Heart left ventricle (tissue), 16 donors: ENCODE measurements around the gene ARNT2. TPM values are rescaled to one million over a fixed set of nuclear protein-coding genes. Genes with fewer than 3 reads are reported as not detected.

Experiments used
- ATAC-seq, 4 donors: fragments of 200-7000 bp; cut with Tn5 transposase; one replicate each; pipeline ENCODE4 v1.9.1; 2020 to 2022; ENCODE audit warnings: moderate library complexity in 4 of 4, mild to moderate bottlenecking in 3 of 4, moderate number of reproducible peaks in 1 of 4
- DNase-seq, 5 donors: peaks; one replicate each; pipeline ENCODE4 v3.0.0-alpha.2; 2020
- H3K27ac ChIP-seq, 12 donors: fragments of 200-600 bp; sonication (generic) in 4 of 12; one replicate each; pipeline versions ENCODE4 v1.5.0 to v1.8.0; 2016 to 2022; ENCODE audit warnings: mild to moderate bottlenecking in 2 of 12
- H3K27me3 ChIP-seq, 9 donors: fragments of 200-600 bp; sonication (generic) in 2 of 9; one replicate each; pipeline versions ENCODE4 v1.5.1 to v1.8.0; 2016 to 2022; ENCODE audit warnings: mild to moderate bottlenecking in 3 of 9
- H3K36me3 ChIP-seq, 9 donors: fragments of 200-600 bp; sonication (generic) in 2 of 9; one replicate each; pipeline versions ENCODE4 v1.5.0 to v1.8.0; 2018 to 2022; ENCODE audit warnings: mild to moderate bottlenecking in 2 of 9
- H3K4me1 ChIP-seq, 12 donors: fragments of 200-600 bp; sonication (generic) in 4 of 12; one replicate each; pipeline versions ENCODE4 v1.5.0 to v1.8.0; 2016 to 2022; ENCODE audit warnings: mild to moderate bottlenecking in 3 of 12
- H3K4me3 ChIP-seq, 12 donors: fragments of 200-600 bp; sonication (generic) in 4 of 12; one replicate each; pipeline versions ENCODE4 v1.5.0 to v1.8.0; 2017 to 2022; ENCODE audit warnings: mild to moderate bottlenecking in 9 of 12, moderate library complexity in 4 of 12
- H3K9me3 ChIP-seq, 12 donors: fragments of 200-600 bp; sonication (generic) in 4 of 12; one replicate each; pipeline versions ENCODE4 v1.5.0 to v1.8.0; 2016 to 2022; ENCODE audit warnings: mild to moderate bottlenecking in 1 of 12
- POLR2A ChIP-seq, 2 donors: fragments of 450-650 bp; IDR thresholded peaks; one replicate each; pipeline ENCODE4 v1.6.1; 2017; ENCODE audit warnings: antibody characterized with exemption in 2 of 2, mild to moderate bottlenecking in 2 of 2, moderate library complexity in 2 of 2
- WGBS, 4 donors: extraction: QIAGEN DNeasy Blood & Tissue Kit in 2 of 4; methylation state at CpG; one replicate each; pipeline versions ENCODE4 v1.1.5 to v1.1.7; 2013 to 2018; 5-methylcytosine and 5-hydroxymethylcytosine counted together
- intact Hi-C, 10 donors: fragments of 100-400 bp; cut with DNase I; formaldehyde crosslinking; loops; one replicate each; pipeline versions ENCODE4 v1.11.1 to v1.14.2; 2022
- polyA plus RNA-seq, 2 donors: library from polyadenylated mRNA; stranded (reverse); fragments of 200-250 nt; gene quantifications; one replicate each; pipeline ENCODE4 v1.2.3, GENCODE V29; 2013
- total RNA-seq, 9 donors: library from RNA; depleted of rRNA in 2 of 9; stranded (reverse); fragments of >200 nt in 2 of 9; fragmentation: NEBNext Ultra II Directional in 3 of 9; extraction: Animal tissue kit (Norgen Biotek cat#: 25700) in 3 of 9; gene quantifications; one replicate each; pipeline versions ENCODE4 v1.1.0 to v1.2.4, GENCODE V29; 2016 to 2023
- TF ChIP-seq, protein P1 (sequence below), 12 donors: fragments of 200-600 bp; sonication (generic) in 4 of 12; IDR thresholded peaks; one replicate each; pipeline versions ENCODE4 v1.5.0 to v1.8.0; 2018 to 2022; ENCODE audit warnings: antibody characterized with exemption in 12 of 12, mild to moderate bottlenecking in 5 of 12
- donor health status: ischemic (EF 13 %, LVEDD 7.1; RV severe dilation, severe dysfunction).
- donor health status: healthy with polysubstance abuse.
- donor health status: DM: no; HTN: yes; CAD: no.
- donor health status: DM: no; HTN: no; CAD: no.
- donor health status: ischemic (EF 25% LVEDD 6.9; RV normal size, moderate dysfunction).
- donor health status: ischemic (EF 25% LVEDD 5.7; RV mildly dilated, moderate dysfunction).
- donor health status: healthy.
- donor health status: DM: yes; HTN: yes; CAD: no.
- donor health status: ischemic (EF 35%, LVEDD 5.7; RV mildly dilated, moderate dysfunction).
- donor health status: nonischemic (EF 11% LVEDD 7.7; RV severe dilation, severe dysfunction).
- donor health status: DM: yes; HTN: yes; CAD: no.
- donor health status: PGD.
- donor health status: ischemic (EF 29% LVEDD 5.4; RV normal size, mild dysfunction).
- donor health status: nonischemic (EF 23%, LVEDD 6.1; RV moderate dilation, normal function).

Gene ARNT2
- total and polyA plus RNA-seq, 11 donors: 1.2 to 10.0 (median 3.9) TPM

DNA sequence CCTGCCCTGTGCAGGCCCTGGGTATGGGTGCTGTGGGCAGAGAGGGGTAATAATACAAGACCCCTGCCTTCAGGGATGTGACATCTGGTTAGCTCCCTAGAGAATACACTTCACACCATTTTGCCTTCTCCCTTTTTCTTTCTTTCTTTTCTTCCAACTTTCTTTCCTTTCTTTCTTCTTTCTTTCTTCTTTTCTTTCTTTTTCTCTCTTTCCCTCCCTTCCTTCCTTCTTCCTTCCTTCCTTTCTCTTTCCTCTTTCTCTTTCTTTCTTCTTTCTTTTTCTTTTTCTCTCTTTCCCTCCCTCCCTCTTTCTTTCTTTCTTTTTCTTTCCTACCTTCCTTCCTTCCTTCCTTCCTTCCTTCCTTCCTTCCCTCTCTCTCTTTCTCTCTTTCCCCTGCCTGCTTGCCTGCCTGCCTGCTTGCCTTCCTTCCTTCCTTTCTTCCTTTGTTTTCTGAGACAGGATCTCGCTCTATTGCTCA, 222.5 kb downstream of the ARNT2 start:
- DNase-seq: no peak
- no peak for TF ChIP-seq POLR2A (IDR thresholded peaks at IDR 0.05)
- TF ChIP-seq, protein P1, sequence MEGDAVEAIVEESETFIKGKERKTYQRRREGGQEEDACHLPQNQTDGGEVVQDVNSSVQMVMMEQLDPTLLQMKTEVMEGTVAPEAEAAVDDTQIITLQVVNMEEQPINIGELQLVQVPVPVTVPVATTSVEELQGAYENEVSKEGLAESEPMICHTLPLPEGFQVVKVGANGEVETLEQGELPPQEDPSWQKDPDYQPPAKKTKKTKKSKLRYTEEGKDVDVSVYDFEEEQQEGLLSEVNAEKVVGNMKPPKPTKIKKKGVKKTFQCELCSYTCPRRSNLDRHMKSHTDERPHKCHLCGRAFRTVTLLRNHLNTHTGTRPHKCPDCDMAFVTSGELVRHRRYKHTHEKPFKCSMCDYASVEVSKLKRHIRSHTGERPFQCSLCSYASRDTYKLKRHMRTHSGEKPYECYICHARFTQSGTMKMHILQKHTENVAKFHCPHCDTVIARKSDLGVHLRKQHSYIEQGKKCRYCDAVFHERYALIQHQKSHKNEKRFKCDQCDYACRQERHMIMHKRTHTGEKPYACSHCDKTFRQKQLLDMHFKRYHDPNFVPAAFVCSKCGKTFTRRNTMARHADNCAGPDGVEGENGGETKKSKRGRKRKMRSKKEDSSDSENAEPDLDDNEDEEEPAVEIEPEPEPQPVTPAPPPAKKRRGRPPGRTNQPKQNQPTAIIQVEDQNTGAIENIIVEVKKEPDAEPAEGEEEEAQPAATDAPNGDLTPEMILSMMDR (IDR thresholded peaks at IDR 0.05): no peak

GRCh38 chr15:80629355-80629754, 225.2 kb downstream of the ARNT2 start:
- Histone ChIP-seq H3K27me3 (no peaks in the 10 kb centered on the region), H3K4me3 (no peak overlapping the region), H3K9me3 (no peaks in the 10 kb centered on the region), H3K27ac (no peak overlapping the region), H3K36me3 (no peaks in the 10 kb centered on the region), H3K4me1 (no peaks in the 10 kb centered on the region)
- ATAC-seq (no peak), DNase-seq (no peak)
- no peak for TF ChIP-seq POLR2A (IDR thresholded peaks at IDR 0.05)
- TF ChIP-seq, protein P1 (IDR thresholded peaks at IDR 0.05): no peak
- 77 to 93% (median 90%) methylated on average over 3 of the region's 3 CpGs for WGBS, 4 donors
- intact Hi-C loops: no loop called here

More for the DNA sequence above, 222.5 kb downstream of the ARNT2 start:
- intact Hi-C loops: no loop called here
- H3K4me1 ChIP-seq: no peaks in the 10 kb centered on the region
- H3K27ac ChIP-seq: no peak overlapping the region
- no peak overlapping the region for H3K4me3 ChIP-seq
- no peak for ATAC-seq
- WGBS, 4 donors: 87 to 100% (median 93%) methylated on average over 1 of the region's 1 CpG
- peaks cover 0 to 17% (median 2%) of the 10 kb centered on the region in 12 donors for H3K9me3 ChIP-seq
- H3K27me3 ChIP-seq: no peaks in the 10 kb centered on the region
- H3K36me3 ChIP-seq: no peaks in the 10 kb centered on the region

DNA sequence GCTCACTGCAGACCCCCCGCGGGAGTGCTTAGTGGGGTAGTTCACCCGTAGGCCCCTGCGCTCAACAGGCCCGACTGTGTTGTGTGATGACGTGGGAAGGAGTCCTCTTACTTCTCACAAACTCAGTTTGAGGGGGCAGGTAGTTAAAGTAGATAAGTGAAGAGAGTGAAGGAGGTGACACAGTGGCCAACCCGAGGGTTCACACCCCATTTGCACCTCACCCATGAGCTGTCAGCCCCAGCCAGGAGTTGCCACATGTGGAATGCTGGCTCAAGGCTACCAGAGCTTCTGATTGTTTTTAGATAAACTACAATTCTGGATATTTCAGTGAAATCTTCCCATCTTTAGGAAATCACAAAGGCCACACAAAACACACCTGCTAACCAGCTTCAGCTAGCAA, 226.8 kb downstream of the ARNT2 start:
- H3K36me3 ChIP-seq: no peaks in the 10 kb centered on the region
- intact Hi-C loops: no loop called here
- no peak for DNase-seq
- no peaks in the 10 kb centered on the region for H3K9me3 ChIP-seq
- 81 to 89% (median 87%) methylated on average over 7 of the region's 7 CpGs for WGBS, 4 donors
- H3K27me3 ChIP-seq: no peaks in the 10 kb centered on the region
- ATAC-seq: no peak
- no peak overlapping the region for H3K4me3 ChIP-seq
- peaks cover 0 to 5% (median 0%) of the 10 kb centered on the region in 12 donors for H3K4me1 ChIP-seq
- TF ChIP-seq, protein P1 (IDR thresholded peaks at IDR 0.05): no peak
- H3K27ac ChIP-seq: no peak overlapping the region

- intact Hi-C loops: no loop called here
- no peaks in the 10 kb centered on the region for H3K27me3 ChIP-seq
These were observed 229.0 kb downstream of the ARNT2 start for GRCh38 chr15:80633221-80633620.

More at GRCh38 chr15:80633221-80633620, 229.0 kb downstream of the ARNT2 start:
- Histone ChIP-seq H3K9me3 (no peaks in the 10 kb centered on the region), H3K4me3 (no peak overlapping the region), H3K27ac (no peak overlapping the region), H3K36me3 (no peaks in the 10 kb centered on the region), H3K4me1 (peaks cover 0 to 12% (median 0%) of the 10 kb centered on the region in 12 donors)
- no peak for ATAC-seq
- DNase-seq: no peak
- TF ChIP-seq, protein P1 (IDR thresholded peaks at IDR 0.05): no peak
- no peak for TF ChIP-seq POLR2A (IDR thresholded peaks at IDR 0.05)
